ENCODE data around the gene COL4A1. TPM values are rescaled to one million over a fixed set of nuclear protein-coding genes. Genes with fewer than 3 reads are reported as not detected.

COL4A1 gene
- total and polyA plus RNA-seq, 2 of the 13 experiments (the other 11 are each of a cell fraction or from before 2014, with no cell fraction given): not detected

GRCh38 chr13:110218581-110219201, 88.3 kb downstream of the COL4A1 start (continued):
- no peak for TF ChIP-seq ZNF749 (CRISPR knock-in tag; IDR thresholded peaks at IDR 0.05; ENCODE audit: borderline replicate concordance)
- TF ChIP-seq MYC (CRISPR knock-in tag; IDR thresholded peaks at IDR 0.05; ENCODE audit: borderline replicate concordance): no peak
- no peak for TF ChIP-seq PLSCR1 (CRISPR knock-in tag; IDR thresholded peaks at IDR 0.05; ENCODE audit: borderline replicate concordance)

GRCh38 chr13:110217811-110218210, 89.1 kb downstream of the COL4A1 start:
- no peaks in the 10 kb centered on the region for H4K20me1 ChIP-seq (ENCODE audit: insufficient read depth, low read length)
- no TSS peak for BruUV-seq (replicated peaks)
- POLR2A ChIA-PET: no interaction called here
- intact Hi-C loops (cut with micrococcal nuclease; ENCODE audit: unreplicated experiment) (no loop called here), in situ Hi-C loops (cut with HindIII; ENCODE audit: extremely low pct_ligation_motif_present, low pct_unique_long_range_greater_than_20kb) (loop anchor here (25.0 kb wide), 1 partner anchor 594 kb away; no protein-coding TSS in a partner anchor)
- H3K4me1 ChIP-seq (ENCODE audit: insufficient read depth, low read length): no peaks in the 10 kb centered on the region
- H3K9me3 ChIP-seq (ENCODE audit: low read length): no peaks in the 10 kb centered on the region
- no peak overlapping the region for H2AFZ ChIP-seq (ENCODE audit: low read length)
- no peaks in the 10 kb centered on the region for H3K79me2 ChIP-seq (ENCODE audit: insufficient read depth, low read length)
- TF ChIP-seq SUZ12 (IDR thresholded peaks at IDR 0.05; ENCODE audit: low read depth, low read length) (no peak), RBM22 (optimal IDR thresholded peaks at IDR 0.05; ENCODE audit: low read length) (no peak), NFE2L2 (IDR thresholded peaks at IDR 0.05; ENCODE audit: low read length) (no peak), CCDC6 (CRISPR knock-in tag; IDR thresholded peaks at IDR 0.05) (no peak), ZSCAN29 (CRISPR knock-in tag; conservative IDR thresholded peaks at IDR 0.05) (no peak), SMAD9 (CRISPR knock-in tag; IDR thresholded peaks at IDR 0.05) (no peak), SNAPC2 (CRISPR knock-in tag; IDR thresholded peaks at IDR 0.05) (no peak), KLF12 (CRISPR knock-in tag; IDR thresholded peaks at IDR 0.05; ENCODE audit: borderline replicate concordance) (no peak), RFX5 (IDR thresholded peaks at IDR 0.05; ENCODE audit: low read depth, low read length) (no peak), KAT7 (CRISPR knock-in tag; IDR thresholded peaks at IDR 0.05; ENCODE audit: borderline replicate concordance) (no peak), ZFP36L2 (CRISPR knock-in tag; IDR thresholded peaks at IDR 0.05) (no peak), ZNF709 (CRISPR knock-in tag; IDR thresholded peaks at IDR 0.05) (no peak), ZNF720 (CRISPR knock-in tag; IDR thresholded peaks at IDR 0.05) (no peak), ZFP37 (CRISPR knock-in tag; IDR thresholded peaks at IDR 0.05; ENCODE audit: borderline replicate concordance) (no peak), ZNF549 (CRISPR knock-in tag; IDR thresholded peaks at IDR 0.05) (no peak), DPF2 (CRISPR knock-in tag; IDR thresholded peaks at IDR 0.05; ENCODE audit: borderline replicate concordance, low read depth) (no peak), FOXK1 (CRISPR knock-in tag; IDR thresholded peaks at IDR 0.05; ENCODE audit: borderline replicate concordance, low read depth) (no peak), TBX2 (CRISPR knock-in tag; IDR thresholded peaks at IDR 0.05; ENCODE audit: borderline replicate concordance) (no peak), GABPB1 (CRISPR knock-in tag; IDR thresholded peaks at IDR 0.05) (no peak)
- H3K27me3 ChIP-seq (ENCODE audit: control insufficient read depth in 1 of 2, insufficient read depth in 2 of 2, low read length in 2 of 2): peaks cover 0 to 17% of the 10 kb centered on the region in 2 experiments; a peak in 1 of 5 replicates
- ATAC-seq (no peak), DNase-seq (ENCODE audit: low spot score) (no peak), FAIRE-seq (no peak)
- H3K9ac ChIP-seq (ENCODE audit: insufficient read depth, low read depth, low read length): no peak overlapping the region
- no peak overlapping the region for H3K4me2 ChIP-seq (ENCODE audit: low read depth, low read length)
- H3K4me3 ChIP-seq (replicated peaks in 1 of 3; ENCODE audit: insufficient read depth in 1 of 3, low read depth in 2 of 3, low read length in 3 of 3): no peak overlapping the region
- WGBS (ENCODE audit: low lambda C conversion rate): 43% methylated on average over 2 of the region's 2 CpGs
- no peaks in the 10 kb centered on the region for H3K36me3 ChIP-seq (replicated peaks in 1 of 2; ENCODE audit: control insufficient read depth in 1 of 2, insufficient read depth in 2 of 2, low read length in 2 of 2)
- no peak overlapping the region for H3K27ac ChIP-seq (ENCODE audit: extremely low read length, insufficient read depth, low read length)
- CTCF ChIA-PET (ENCODE audit: low intra/inter-chr PET ratio, low total read pairs): no interaction called here
